ENCODE results near the gene RITA1.

The RITA1 gene

DNA sequence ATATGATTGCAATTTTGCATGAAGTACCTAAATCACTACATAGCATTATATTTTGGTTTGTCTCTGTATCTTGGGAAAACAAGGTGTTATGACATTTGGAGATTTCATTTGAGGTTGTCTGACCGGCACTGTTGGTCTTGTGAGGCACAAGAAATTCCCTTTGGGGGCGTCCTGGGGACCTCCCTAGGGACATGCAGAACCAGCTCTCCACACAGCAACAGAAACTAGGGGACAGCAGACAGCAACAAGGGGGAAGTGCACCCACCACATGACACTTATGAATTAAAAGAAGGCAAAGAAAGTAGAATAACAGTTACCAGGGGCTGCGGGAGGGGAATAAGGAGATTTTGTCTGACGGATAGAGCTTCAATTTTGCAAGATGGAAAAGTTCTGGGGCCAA is 14.6 kb upstream of the RITA1 start:
- peak overlapping the region; percentile 98 for H3K27ac ChIP-seq (ENCODE audit: low read depth, low read length, poor library complexity, severe bottlenecking)
- peak overlapping the region; percentile 80 for H3K9ac ChIP-seq (ENCODE audit: low read length)
- H3K4me1 ChIP-seq (ENCODE audit: insufficient read depth, low read length, severe bottlenecking), result peaks cover 86% of the 10 kb centered on the region
- H3K27me3 ChIP-seq (ENCODE audit: insufficient read depth, low read length), result no peaks in the 10 kb centered on the region
- no peaks in the 10 kb centered on the region for H4K20me1 ChIP-seq (ENCODE audit: insufficient read depth, low read length)
- H3K36me3 ChIP-seq (ENCODE audit: insufficient read depth, low read length), result peaks cover 90% of the 10 kb centered on the region
- no peak overlapping the region for H2AFZ ChIP-seq (ENCODE audit: low read length)
- no peaks in the 10 kb centered on the region for H3K9me3 ChIP-seq (ENCODE audit: low read length)
- peak overlapping the region; percentile 45 for H3K4me2 ChIP-seq (ENCODE audit: low read length)
- TF ChIP-seq EZH2 (IDR thresholded peaks at IDR 0.05; ENCODE audit: borderline replicate concordance, low read length) (no peak), CTCF (IDR thresholded peaks at IDR 0.05; ENCODE audit: low read length) (no peak)
- H3K79me2 ChIP-seq (ENCODE audit: insufficient read depth, low read length), result no peaks in the 10 kb centered on the region
- no peaks in the 10 kb centered on the region for H3F3A ChIP-seq (ENCODE audit: insufficient read depth, low read length)
- peak overlapping the region; percentile 29 for H3K4me3 ChIP-seq (ENCODE audit: low read depth, low read length, poor library complexity, severe bottlenecking)
- H3K9me2 ChIP-seq (ENCODE audit: low read depth, low read length), result no peaks in the 10 kb centered on the region

- peaks cover 90% of the 10 kb centered on the region for H3K36me3 ChIP-seq (ENCODE audit: insufficient read depth, low read length)
- H3K27ac ChIP-seq (ENCODE audit: low read depth, low read length, poor library complexity, severe bottlenecking), result peak overlapping the region; percentile 98
Measured at GRCh38 chr12:113171543-113171942, 14.0 kb upstream of the RITA1 start.

DNA sequence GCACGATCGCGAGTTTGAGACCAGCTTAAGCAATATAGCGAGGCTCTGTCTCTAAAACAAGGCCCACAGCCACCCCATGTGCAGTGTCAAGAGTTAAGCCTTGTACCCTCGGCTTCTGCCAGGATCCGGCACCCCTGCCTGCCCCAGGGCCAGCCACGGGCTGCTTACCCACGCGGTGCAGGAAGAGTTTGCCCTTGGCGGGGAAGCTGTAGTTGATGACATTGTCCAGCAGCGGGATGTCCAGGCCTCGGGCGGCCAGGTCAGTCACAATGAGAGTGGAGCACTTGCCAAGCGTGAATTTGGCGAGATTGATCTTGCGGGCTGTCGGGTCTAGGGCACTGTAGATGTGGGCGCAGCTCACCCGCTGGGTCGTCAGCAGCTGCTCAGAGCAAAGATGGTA is 13.3 kb upstream of the RITA1 start:
- H2AFZ ChIP-seq (ENCODE audit: low read length), result no peak overlapping the region
- H3K4me1 ChIP-seq (ENCODE audit: insufficient read depth, low read length, severe bottlenecking), result peaks cover 74% of the 10 kb centered on the region
- no peaks in the 10 kb centered on the region for H4K20me1 ChIP-seq (ENCODE audit: insufficient read depth, low read length)
- no peak for TF ChIP-seq EZH2 (IDR thresholded peaks at IDR 0.05; ENCODE audit: borderline replicate concordance, low read length)
- no peak for TF ChIP-seq CTCF (IDR thresholded peaks at IDR 0.05; ENCODE audit: low read length)
- H3K9me2 ChIP-seq (ENCODE audit: low read depth, low read length), result no peaks in the 10 kb centered on the region
- H3K27me3 ChIP-seq (ENCODE audit: insufficient read depth, low read length), result no peaks in the 10 kb centered on the region
- H3K4me2 ChIP-seq (ENCODE audit: low read length), result peak overlapping the region; percentile 41
- peak overlapping the region; percentile 29 for H3K4me3 ChIP-seq (ENCODE audit: low read depth, low read length, poor library complexity, severe bottlenecking)
- H3K9ac ChIP-seq (ENCODE audit: low read length), result peak overlapping the region; percentile 80
- peak overlapping the region; percentile 98 for H3K27ac ChIP-seq (ENCODE audit: low read depth, low read length, poor library complexity, severe bottlenecking)
- no peaks in the 10 kb centered on the region for H3F3A ChIP-seq (ENCODE audit: insufficient read depth, low read length)
- peaks cover 5% of the 10 kb centered on the region; the same call in 1 of the 2 replicates for H3K9me3 ChIP-seq (ENCODE audit: low read length)
- H3K79me2 ChIP-seq (ENCODE audit: insufficient read depth, low read length), result no peaks in the 10 kb centered on the region
- H3K36me3 ChIP-seq (ENCODE audit: insufficient read depth, low read length), result peaks cover 90% of the 10 kb centered on the region

More at GRCh38 chr12:113171543-113171942, 14.0 kb upstream of the RITA1 start:
- H3K4me3 ChIP-seq (ENCODE audit: low read depth, low read length, poor library complexity, severe bottlenecking), result peak overlapping the region; percentile 29
- H3K9ac ChIP-seq (ENCODE audit: low read length), result peak overlapping the region; percentile 80
- H3K27me3 ChIP-seq (ENCODE audit: insufficient read depth, low read length), result no peaks in the 10 kb centered on the region
- no peak overlapping the region for H2AFZ ChIP-seq (ENCODE audit: low read length)
- H3K4me2 ChIP-seq (ENCODE audit: low read length), result peak overlapping the region; percentile 41
- no peaks in the 10 kb centered on the region for H3K9me2 ChIP-seq (ENCODE audit: low read depth, low read length)
- no peaks in the 10 kb centered on the region for H3K79me2 ChIP-seq (ENCODE audit: insufficient read depth, low read length)
- H3K9me3 ChIP-seq (ENCODE audit: low read length), result no peaks in the 10 kb centered on the region
- peaks cover 81% of the 10 kb centered on the region for H3K4me1 ChIP-seq (ENCODE audit: insufficient read depth, low read length, severe bottlenecking)
- no peaks in the 10 kb centered on the region for H4K20me1 ChIP-seq (ENCODE audit: insufficient read depth, low read length)
- no peak for TF ChIP-seq EZH2 (IDR thresholded peaks at IDR 0.05; ENCODE audit: borderline replicate concordance, low read length)
- TF ChIP-seq CTCF (IDR thresholded peaks at IDR 0.05; ENCODE audit: low read length), result no peak
- no peaks in the 10 kb centered on the region for H3F3A ChIP-seq (ENCODE audit: insufficient read depth, low read length)

Measured in OCI-LY1 (cell line).